Astrocyte (in vitro differentiated cells and primary cell): ENCODE results near the gene BBS7. TPM values are rescaled to one million over a fixed set of nuclear protein-coding genes. Genes with fewer than 3 reads are reported as not detected.

Experiments
- DNase-seq: peaks from one replicate; pipeline ENCODE4 v3.0.0-alpha.2; 2010; ENCODE audit warnings: low read depth
- FAIRE-seq: peaks from 2 replicates; lab custom pipeline; 2011; peaks lifted over from hg19 to GRCh38; lab: Jason Lieb, UNC
- H2AFZ ChIP-seq: 2 replicates; pipeline ENCODE4 v1.6.0; 2012; ENCODE audit warnings: low read depth, low read length, inconsistent platforms
- H3K27ac ChIP-seq: 2 replicates; pipeline ENCODE4 v1.5.1; 2011; ENCODE audit warnings: low read depth, low read length, inconsistent platforms
- H3K27me3 ChIP-seq: 2 replicates; pipeline ENCODE4 v1.6.0; 2011; ENCODE audit warnings: low read length, inconsistent platforms; ENCODE audit not compliant: insufficient read depth
- H3K36me3 ChIP-seq: 2 replicates; pipeline ENCODE4 v1.5.1; 2011; ENCODE audit warnings: low read length, inconsistent platforms; ENCODE audit not compliant: insufficient read depth
- H3K4me1 ChIP-seq: 2 replicates; pipeline ENCODE4 v1.5.1; 2011; ENCODE audit warnings: low read length, inconsistent platforms; ENCODE audit not compliant: insufficient read depth
- H3K4me2 ChIP-seq: 2 replicates; pipeline ENCODE4 v1.6.0; 2012; ENCODE audit warnings: low read length, inconsistent platforms
- H3K4me3 ChIP-seq: 2 replicates; pipeline ENCODE4 v1.5.1; 2011; ENCODE audit warnings: low read depth, mild to moderate bottlenecking, low read length, inconsistent platforms; ENCODE audit not compliant: insufficient read depth
- H3K79me2 ChIP-seq: 2 replicates; pipeline ENCODE4 v1.6.0; 2012; ENCODE audit warnings: mild to moderate bottlenecking, low read length, inconsistent platforms; ENCODE audit not compliant: insufficient read depth
- H3K9ac ChIP-seq: 2 replicates; pipeline ENCODE4 v1.6.0; 2012; ENCODE audit warnings: mild to moderate bottlenecking, low read length, inconsistent platforms
- H3K9me3 ChIP-seq: 2 replicates; pipeline ENCODE4 v1.5.1; 2012; ENCODE audit warnings: low read depth, mild to moderate bottlenecking, low read length, inconsistent platforms; ENCODE audit not compliant: insufficient read depth
- H4K20me1 ChIP-seq: 2 replicates; pipeline ENCODE4 v1.6.0; 2012; ENCODE audit warnings: low read length, inconsistent platforms; ENCODE audit not compliant: insufficient read depth
- H3K27ac Mint-ChIP-seq: one replicate; pipeline ENCODE4 v1.8.0; 2021; ENCODE audit warnings: mild to moderate bottlenecking, mixed read lengths; ENCODE audit not compliant: unreplicated experiment
- H3K27me3 Mint-ChIP-seq: one replicate; pipeline ENCODE4 v1.8.0; 2021; ENCODE audit warnings: low read depth, mixed read lengths; ENCODE audit not compliant: unreplicated experiment
- H3K36me3 Mint-ChIP-seq: one replicate; pipeline ENCODE4 v1.8.0; 2021; ENCODE audit warnings: low read depth, mixed read lengths; ENCODE audit not compliant: unreplicated experiment
- H3K4me1 Mint-ChIP-seq: one replicate; pipeline ENCODE4 v1.8.0; 2021; ENCODE audit warnings: low read depth, mixed read lengths; ENCODE audit not compliant: unreplicated experiment
- H3K4me3 Mint-ChIP-seq: one replicate; pipeline ENCODE4 v1.8.0; 2021; ENCODE audit warnings: mild to moderate bottlenecking, moderate library complexity, mixed read lengths; ENCODE audit not compliant: unreplicated experiment
- H3K9me3 Mint-ChIP-seq: one replicate; pipeline ENCODE4 v1.8.0; 2021; ENCODE audit warnings: mild to moderate bottlenecking, mixed read lengths; ENCODE audit not compliant: unreplicated experiment
- CTCF ChIP-seq: IDR thresholded peaks from 2 replicates; pipeline ENCODE4 v1.5.1; 2011; ENCODE audit warnings: low read depth, mild to moderate bottlenecking, inconsistent platforms, low read length, moderate library complexity; ENCODE audit not compliant: insufficient read depth
- EZH2 ChIP-seq: IDR thresholded peaks from 2 replicates; pipeline ENCODE4 v1.6.1; 2012; ENCODE audit warnings: mild to moderate bottlenecking, low read length, inconsistent platforms; ENCODE audit not compliant: insufficient read depth
- total RNA-seq: library from RNA; stranded (reverse); gene quantifications from 2 replicates; pipeline ENCODE4 v1.2.1, GENCODE V29; 2021

The BBS7 gene
- total RNA-seq, 1 donor from 2014 or later: 21.0 TPM

DNA sequence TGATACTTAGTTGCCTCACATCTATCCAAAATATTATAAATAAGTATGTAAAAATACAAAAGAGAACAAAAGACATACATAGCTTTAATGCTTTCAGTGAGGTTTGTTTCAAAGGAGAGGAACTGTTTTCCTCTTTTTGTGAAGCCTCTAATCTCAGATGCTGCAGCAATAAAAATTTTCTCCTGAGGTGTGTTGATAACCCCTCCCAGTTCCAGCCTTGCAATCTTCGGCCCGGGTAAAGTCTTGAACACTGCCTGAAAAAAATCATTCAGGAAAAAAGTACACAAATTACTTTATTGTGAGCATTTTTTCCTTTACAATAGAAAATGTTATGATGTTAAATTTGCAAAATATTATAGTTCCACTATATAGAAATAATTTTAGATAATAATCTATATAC, 8.8 kb downstream of the BBS7 start:
- Histone ChIP-seq H3K4me2 (no peak overlapping the region), H3K79me2 (no peaks in the 10 kb centered on the region), H2AFZ (no peak overlapping the region), H3K27ac (no peak overlapping the region), H3K9me3 (no peaks in the 10 kb centered on the region), H3K36me3 (peaks cover 23% of the 10 kb centered on the region), H4K20me1 (no peaks in the 10 kb centered on the region), H3K27me3 (no peaks in the 10 kb centered on the region), H3K9ac (no peak overlapping the region), H3K4me3 (no peak overlapping the region), H3K4me1 (no peaks in the 10 kb centered on the region)
- no peak for FAIRE-seq
- Mint-ChIP-seq H3K4me1 (no peaks in the 10 kb centered on the region), H3K27me3 (no peaks in the 10 kb centered on the region), H3K27ac (no peak overlapping the region), H3K4me3 (no peak overlapping the region), H3K36me3 (peaks cover 11% of the 10 kb centered on the region), H3K9me3 (no peaks in the 10 kb centered on the region)
- no peak for DNase-seq
- no peak for TF ChIP-seq CTCF
- no peak for TF ChIP-seq EZH2

DNA sequence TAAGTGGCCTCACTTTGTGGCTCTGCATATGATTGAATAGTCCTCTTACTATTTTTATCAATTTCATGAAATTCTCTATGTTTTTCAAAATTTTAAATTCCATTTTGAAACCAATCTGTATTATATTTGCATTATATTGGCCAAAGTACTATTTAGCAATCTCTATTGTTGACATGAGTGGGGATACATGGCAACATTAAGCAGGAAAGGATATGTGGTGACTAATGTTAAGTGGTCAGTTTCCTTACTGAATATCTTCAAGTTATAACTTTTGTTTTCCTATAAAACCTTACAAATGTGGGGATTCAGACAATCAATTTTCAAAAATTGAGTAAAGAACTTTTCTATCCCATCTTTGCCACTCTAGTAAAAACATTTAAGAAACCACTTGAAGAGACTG, 10.2 kb downstream of the BBS7 start:
- Histone ChIP-seq H3K27me3 (no peaks in the 10 kb centered on the region), H3K9me3 (no peaks in the 10 kb centered on the region), H3K4me2 (no peak overlapping the region), H3K27ac (no peak overlapping the region), H3K4me1 (no peaks in the 10 kb centered on the region), H3K4me3 (no peak overlapping the region), H3K36me3 (peaks cover 22% of the 10 kb centered on the region), H3K9ac (no peak overlapping the region), H3K79me2 (no peaks in the 10 kb centered on the region), H2AFZ (no peak overlapping the region), H4K20me1 (no peaks in the 10 kb centered on the region)
- peaks cover 6% of the 10 kb centered on the region for H3K36me3 Mint-ChIP-seq
- H3K9me3 Mint-ChIP-seq: no peaks in the 10 kb centered on the region
- DNase-seq: no peak
- no peaks in the 10 kb centered on the region for H3K27me3 Mint-ChIP-seq
- no peak overlapping the region for H3K27ac Mint-ChIP-seq
- H3K4me3 Mint-ChIP-seq: no peak overlapping the region
- H3K4me1 Mint-ChIP-seq: no peaks in the 10 kb centered on the region
- no peak for TF ChIP-seq EZH2
- TF ChIP-seq CTCF: no peak
- no peak for FAIRE-seq

GRCh38 chr4:121851354-121851753, 18.9 kb downstream of the BBS7 start:
- Mint-ChIP-seq H3K36me3 (peaks cover 6% of the 10 kb centered on the region), H3K4me3 (no peak overlapping the region), H3K27me3 (no peaks in the 10 kb centered on the region), H3K27ac (no peak overlapping the region), H3K9me3 (no peaks in the 10 kb centered on the region), H3K4me1 (no peaks in the 10 kb centered on the region)
- Histone ChIP-seq H3K4me3 (no peak overlapping the region), H3K36me3 (peaks cover 13% of the 10 kb centered on the region), H3K79me2 (no peaks in the 10 kb centered on the region), H3K4me2 (no peak overlapping the region), H3K9me3 (no peaks in the 10 kb centered on the region), H3K9ac (no peak overlapping the region), H3K4me1 (no peaks in the 10 kb centered on the region), H2AFZ (no peak overlapping the region), H3K27me3 (no peaks in the 10 kb centered on the region), H4K20me1 (no peaks in the 10 kb centered on the region), H3K27ac (no peak overlapping the region)
- DNase-seq (no peak), FAIRE-seq (no peak)
- TF ChIP-seq CTCF (no peak), EZH2 (no peak)
